Spleen (tissue), 11 donors: ENCODE results near the gene KCNQ1. TPM values are rescaled to one million over a fixed set of nuclear protein-coding genes. Genes with fewer than 3 reads are reported as not detected.

ENCODE experiments used
- DNase-seq: peaks from one replicate; pipeline ENCODE4 v3.0.0-alpha.2; 2020
- H3K27ac ChIP-seq, 8 donors: fragments of 200-600 bp; sonication (generic) in 7 of 8; 1 replicate in 4 of 8; 2 replicates in 4 of 8; pipeline versions ENCODE4 v1.5.0 to v1.8.0; 2016 to 2021; ENCODE audit warnings: inconsistent platforms in 4 of 8, mild to moderate bottlenecking in 4 of 8, moderate library complexity in 1 of 8
- H3K27me3 ChIP-seq, 7 donors: fragments of 200-600 bp; sonication (generic) in 6 of 7; replicated peaks in 1 of 7; 1 replicate in 4 of 7; 2 replicates in 3 of 7; pipeline versions ENCODE4 v1.5.0 to v1.8.0; 2016 to 2021; ENCODE audit warnings: inconsistent platforms in 3 of 7, mild to moderate bottlenecking in 1 of 7
- H3K36me3 ChIP-seq, 6 donors: fragments of 200-600 bp; sonication (generic) in 5 of 6; 1 replicate in 4 of 6; 2 replicates in 2 of 6; pipeline versions ENCODE4 v1.5.0 to v1.8.0; 2016 to 2021; ENCODE audit warnings: inconsistent platforms in 2 of 6
- H3K4me1 ChIP-seq, 6 donors: fragments of 200-600 bp; sonication (generic) in 5 of 6; 1 replicate in 3 of 6; 2 replicates in 3 of 6; pipeline versions ENCODE4 v1.5.0 to v1.8.0; 2016 to 2021; ENCODE audit warnings: inconsistent platforms in 3 of 6
- H3K4me3 ChIP-seq, 8 donors: fragments of 200-600 bp; sonication (generic) in 7 of 8; 1 replicate in 4 of 8; 2 replicates in 4 of 8; pipeline versions ENCODE4 v1.5.0 to v1.8.0; 2016 to 2021; ENCODE audit warnings: inconsistent platforms in 4 of 8, mild to moderate bottlenecking in 4 of 8, moderate library complexity in 2 of 8
- H3K9me3 ChIP-seq, 8 donors: fragments of 200-600 bp; sonication (generic) in 7 of 8; 1 replicate in 4 of 8; 2 replicates in 4 of 8; pipeline versions ENCODE4 v1.5.0 to v1.8.0; 2016 to 2021; ENCODE audit warnings: inconsistent platforms in 4 of 8
- POLR2A ChIP-seq, 3 donors: fragments of 450-650 bp; IDR thresholded peaks; one replicate each; pipeline ENCODE4 v1.5.1; 2017; ENCODE audit warnings: antibody characterized with exemption in 3 of 3, mild to moderate bottlenecking in 1 of 3
- POLR2AphosphoS5 ChIP-seq, 3 donors: sonication (generic); formaldehyde crosslinking; IDR thresholded peaks; one replicate each; pipeline ENCODE4 v1.5.1; 2017; ENCODE audit warnings: antibody characterized with exemption in 3 of 3
- WGBS, 5 donors: extraction: QIAGEN DNeasy Blood & Tissue Kit in 3 of 5; methylation state at CpG; one replicate each; pipeline versions ENCODE4 v1.1.5 to v1.1.7; 2013 to 2018; 5-methylcytosine and 5-hydroxymethylcytosine counted together
- intact Hi-C: fragments of 100-400 bp; cut with DNase I; formaldehyde crosslinking; loops from one replicate; pipeline ENCODE4 v1.15.0; 2023; ENCODE audit warnings: low total_unique reads
- polyA plus RNA-seq, 3 donors: library from polyadenylated mRNA; stranded (reverse); fragments of 200-250 nt; gene quantifications; one replicate each; pipeline ENCODE4 v1.2.1, GENCODE V29; 2013
- total RNA-seq, 7 donors: library from RNA; depleted of rRNA in 3 of 7; stranded (reverse); fragments of >200 nt in 3 of 7; fragmentation: NEBNext Ultra II Directional in 4 of 7; extraction: Animal tissue kit (Norgen Biotek cat#: 25700) in 4 of 7; gene quantifications; one replicate each; pipeline versions ENCODE4 v1.1.0 to v1.2.1, GENCODE V29; 2016 to 2021
- TF ChIP-seq, protein P1 (sequence below), 11 experiments: fragments of 200-600 bp in 7 of 11; fragments of 450-650 bp in 4 of 11; sonication (generic) in 4 of 11; IDR thresholded peaks in 8 of 11; conservative IDR thresholded peaks in 3 of 11; 1 replicate in 7 of 11; 2 replicates in 4 of 11; pipeline versions ENCODE4 v1.4.0 to v1.8.0; 2016 to 2021; ENCODE audit warnings: antibody characterized with exemption in 11 of 11, inconsistent platforms in 4 of 11, mild to moderate bottlenecking in 1 of 11
- donor health status: healthy with polysubstance abuse.
- donor health status: DM: no; HTN: no; CAD: no; lungs with moderate emphysema.
- donor health status: DM: no; HTN: no; CAD: no.
- donor health status: Bipolar disorder and iron deficiency.
- donor health status: healthy.
- donor health status: DM: no; HTN: no; CAD: no.
- donor health status: DM: yes; HTN: yes; CAD: no.

KCNQ1 gene
- total and polyA plus RNA-seq, 10 donors, result 3.3 to 21.6 (median 13.5) TPM

DNA sequence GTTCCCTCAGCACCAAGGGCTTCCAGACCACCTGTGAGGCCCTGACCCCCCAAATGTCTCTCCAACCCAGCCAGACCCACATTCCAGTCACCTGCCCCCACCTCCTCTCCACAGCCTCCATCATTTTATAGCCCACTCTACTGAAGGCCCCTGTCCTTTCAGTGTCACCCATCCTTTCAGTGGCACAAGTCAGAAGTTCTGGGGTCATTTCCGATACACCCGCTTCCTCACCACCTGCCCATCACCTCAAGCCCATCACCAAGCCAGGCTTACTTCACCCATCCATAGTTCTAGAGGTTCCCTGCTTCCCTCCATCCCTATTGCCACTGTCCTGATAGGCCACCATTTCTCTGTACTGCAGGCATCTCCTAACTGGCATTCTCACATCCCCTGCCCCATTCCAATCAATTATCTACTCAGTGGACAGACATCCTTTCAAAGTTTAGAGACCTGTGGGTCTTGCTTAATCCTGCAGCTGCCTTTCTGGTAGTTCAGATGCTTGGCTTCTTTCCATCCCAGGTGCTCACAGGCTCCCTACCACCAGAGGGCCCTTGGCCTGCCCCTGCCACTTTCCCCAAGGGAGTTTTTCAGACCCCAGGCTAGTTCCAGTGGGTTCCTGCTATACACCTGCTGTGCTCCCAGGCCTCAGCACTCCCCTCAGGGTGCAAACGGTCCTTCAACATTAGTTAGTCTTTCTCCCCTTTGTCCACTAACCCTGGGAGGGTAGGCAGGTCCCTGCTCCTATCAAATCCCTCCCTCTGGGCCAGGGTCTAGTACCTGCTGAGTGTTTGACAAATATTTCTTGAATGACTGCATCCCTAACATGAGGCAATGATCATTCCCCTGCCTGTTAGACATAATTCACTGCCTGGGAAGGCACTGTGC lies 247.4 kb downstream of the KCNQ1 start:
- Histone ChIP-seq H3K4me3 (no peak overlapping the region), H3K27me3 (no peaks in the 10 kb centered on the region), H3K36me3 (no peaks in the 10 kb centered on the region), H3K9me3 (no peaks in the 10 kb centered on the region), H3K27ac (no peak overlapping the region), H3K4me1 (peaks cover 7 to 84% (median 33%) of the 10 kb centered on the region in 6 donors)
- TF ChIP-seq POLR2AphosphoS5 (IDR thresholded peaks at IDR 0.05), result no peak
- TF ChIP-seq, protein P1, sequence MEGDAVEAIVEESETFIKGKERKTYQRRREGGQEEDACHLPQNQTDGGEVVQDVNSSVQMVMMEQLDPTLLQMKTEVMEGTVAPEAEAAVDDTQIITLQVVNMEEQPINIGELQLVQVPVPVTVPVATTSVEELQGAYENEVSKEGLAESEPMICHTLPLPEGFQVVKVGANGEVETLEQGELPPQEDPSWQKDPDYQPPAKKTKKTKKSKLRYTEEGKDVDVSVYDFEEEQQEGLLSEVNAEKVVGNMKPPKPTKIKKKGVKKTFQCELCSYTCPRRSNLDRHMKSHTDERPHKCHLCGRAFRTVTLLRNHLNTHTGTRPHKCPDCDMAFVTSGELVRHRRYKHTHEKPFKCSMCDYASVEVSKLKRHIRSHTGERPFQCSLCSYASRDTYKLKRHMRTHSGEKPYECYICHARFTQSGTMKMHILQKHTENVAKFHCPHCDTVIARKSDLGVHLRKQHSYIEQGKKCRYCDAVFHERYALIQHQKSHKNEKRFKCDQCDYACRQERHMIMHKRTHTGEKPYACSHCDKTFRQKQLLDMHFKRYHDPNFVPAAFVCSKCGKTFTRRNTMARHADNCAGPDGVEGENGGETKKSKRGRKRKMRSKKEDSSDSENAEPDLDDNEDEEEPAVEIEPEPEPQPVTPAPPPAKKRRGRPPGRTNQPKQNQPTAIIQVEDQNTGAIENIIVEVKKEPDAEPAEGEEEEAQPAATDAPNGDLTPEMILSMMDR (IDR thresholded peaks at IDR 0.05 in 8 of 11, conservative IDR thresholded peaks at IDR 0.05 in 3 of 11), result no peak
- TF ChIP-seq POLR2A (IDR thresholded peaks at IDR 0.05), result no peak
- peak; percentile 16 for DNase-seq
- intact Hi-C loops, result no loop called here
- WGBS, 5 donors, result 87 to 96% (median 93%) methylated on average over 3 of the region's 3 CpGs

DNA sequence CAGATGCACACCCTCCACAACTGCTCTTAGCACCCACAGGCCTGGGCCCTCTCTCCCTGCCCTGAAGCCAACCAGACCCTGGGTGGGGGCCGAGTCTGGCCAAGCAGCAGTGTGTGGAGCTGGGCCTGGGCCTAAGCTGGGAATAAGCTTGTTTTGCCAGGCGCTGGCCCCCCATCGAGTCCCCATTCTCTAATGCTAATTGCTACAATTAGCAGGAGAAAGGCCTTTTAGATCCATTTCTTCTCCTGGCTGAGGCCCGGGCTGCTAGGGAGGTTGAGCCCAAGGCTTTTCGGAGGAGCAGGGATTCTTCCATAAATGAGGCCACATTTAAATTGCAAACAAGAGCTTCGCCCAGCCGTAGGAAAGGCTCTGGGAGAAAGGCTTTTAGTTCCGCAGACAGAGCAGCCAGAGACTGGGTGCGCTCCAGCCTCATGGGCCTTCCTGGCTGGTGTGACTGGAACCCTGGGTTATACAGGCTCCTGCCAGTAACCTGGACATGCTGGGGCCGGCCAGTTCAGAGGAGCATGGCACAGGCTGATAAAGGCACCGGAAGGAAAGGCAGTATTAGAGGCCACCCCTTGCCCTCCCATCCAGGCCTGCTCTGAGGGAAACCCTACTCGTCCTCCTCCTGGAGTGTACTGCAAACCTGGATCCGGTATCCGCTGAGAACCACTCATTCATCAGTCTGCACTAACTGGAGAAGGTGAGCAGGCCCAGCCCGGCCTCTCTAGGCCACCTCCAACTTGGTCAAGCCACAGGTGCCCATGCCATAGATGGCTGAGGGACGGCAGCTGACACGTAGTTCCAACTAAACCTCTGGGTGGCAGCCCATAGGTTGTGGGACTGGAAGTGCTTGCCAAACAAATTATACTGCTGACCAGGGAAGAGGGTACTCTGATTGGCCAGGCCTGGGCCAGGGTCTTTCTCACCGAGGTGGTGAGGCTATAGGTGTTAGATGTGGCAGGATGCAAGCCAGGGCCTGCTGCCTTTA lies 248.8 kb downstream of the KCNQ1 start:
- H3K4me3 ChIP-seq, result no peak overlapping the region
- intact Hi-C loops, result no loop called here
- no peak overlapping the region for H3K27ac ChIP-seq
- 76 to 85% (median 84%) methylated on average over 18 of the region's 18 CpGs for WGBS, 5 donors
- DNase-seq, result peak; percentile 64
- peaks cover 3 to 84% (median 26%) of the 10 kb centered on the region in 6 donors for H3K4me1 ChIP-seq
- H3K36me3 ChIP-seq, result no peaks in the 10 kb centered on the region
- no peaks in the 10 kb centered on the region for H3K9me3 ChIP-seq
- no peak for TF ChIP-seq POLR2AphosphoS5 (IDR thresholded peaks at IDR 0.05)
- TF ChIP-seq, protein P1 (IDR thresholded peaks at IDR 0.05 in 8 of 11, conservative IDR thresholded peaks at IDR 0.05 in 3 of 11), result no peak
- no peak for TF ChIP-seq POLR2A (IDR thresholded peaks at IDR 0.05)
- H3K27me3 ChIP-seq, result no peaks in the 10 kb centered on the region

DNA sequence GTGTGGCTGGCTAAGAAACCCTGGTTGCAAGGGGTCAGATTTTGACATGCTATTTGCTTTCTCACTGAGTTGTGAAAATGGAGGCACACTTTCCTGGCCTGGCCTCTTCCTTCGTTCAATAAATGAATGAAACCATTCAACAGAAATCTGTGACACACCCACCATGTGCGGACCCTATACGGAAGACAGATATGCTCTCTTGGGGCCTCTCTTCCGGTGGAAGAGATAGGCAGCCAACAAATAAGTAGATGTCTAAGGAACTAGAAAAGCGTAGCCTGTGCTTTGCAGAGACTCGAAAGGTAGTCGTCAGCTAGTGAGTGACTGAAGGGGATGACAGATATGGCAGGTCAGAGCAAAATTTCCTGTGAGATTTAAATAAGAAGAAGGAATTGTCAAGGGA lies 249.7 kb downstream of the KCNQ1 start:
- Histone ChIP-seq H3K9me3 (no peaks in the 10 kb centered on the region), H3K4me3 (no peak overlapping the region), H3K27ac (no peak overlapping the region), H3K4me1 (peaks cover 4 to 82% (median 22%) of the 10 kb centered on the region in 6 donors), H3K36me3 (no peaks in the 10 kb centered on the region), H3K27me3 (no peaks in the 10 kb centered on the region)
- intact Hi-C loops, result no loop called here
- TF ChIP-seq POLR2A (IDR thresholded peaks at IDR 0.05) (no peak), POLR2AphosphoS5 (IDR thresholded peaks at IDR 0.05) (no peak)
- TF ChIP-seq, protein P1 (IDR thresholded peaks at IDR 0.05 in 8 of 11, conservative IDR thresholded peaks at IDR 0.05 in 3 of 11), result no peak
- 64 to 73% (median 70%) methylated on average over 7 of the region's 7 CpGs for WGBS, 5 donors
- peak; percentile 4 for DNase-seq
